Measurements from ENCODE around the gene HSH2D.

Gene HSH2D

GRCh38 chr19:16121141-16121540, 22.3 kb upstream of the HSH2D start:
- DNase-seq (ENCODE audit: low spot score) = no peak

GRCh38 chr19:16121967-16122366, 21.5 kb upstream of the HSH2D start:
- no peak for DNase-seq (ENCODE audit: low spot score)

GRCh38 chr19:16124953-16125352, 18.5 kb upstream of the HSH2D start:
- no peak for DNase-seq (ENCODE audit: low spot score)

- no peak for DNase-seq (ENCODE audit: low spot score)
These were observed 17.6 kb upstream of the HSH2D start for GRCh38 chr19:16125737-16126495.

GRCh38 chr19:16127080-16127479, 16.4 kb upstream of the HSH2D start:
- no peak for DNase-seq (ENCODE audit: low spot score)

- no peak for DNase-seq (ENCODE audit: low spot score)
These were observed 15.6 kb upstream of the HSH2D start for GRCh38 chr19:16127776-16128371.

GRCh38 chr19:16131648-16132047, 11.8 kb upstream of the HSH2D start:
- no peak for DNase-seq (ENCODE audit: low spot score)

- DNase-seq (ENCODE audit: low spot score) = no peak
These were observed 9.7 kb upstream of the HSH2D start for GRCh38 chr19:16133818-16134217.

GRCh38 chr19:16134510-16134909, 9.0 kb upstream of the HSH2D start:
- no peak for DNase-seq (ENCODE audit: low spot score)

GRCh38 chr19:16135430-16136127, 7.9 kb upstream of the HSH2D start:
- DNase-seq (ENCODE audit: low spot score) = no peak

- DNase-seq (ENCODE audit: low spot score) = no peak
These were observed 7.1 kb upstream of the HSH2D start for GRCh38 chr19:16136185-16136999.

- DNase-seq (ENCODE audit: low spot score) = no peak
These were observed 3.7 kb upstream of the HSH2D start for GRCh38 chr19:16139752-16140151.

- no peak for DNase-seq (ENCODE audit: low spot score)
These were observed 2.4 kb upstream of the HSH2D start for GRCh38 chr19:16141043-16141442.

GRCh38 chr19:16142032-16142580, 1.4 kb upstream of the HSH2D start:
- DNase-seq (ENCODE audit: low spot score) = no peak

GRCh38 chr19:16144216-16144581, 714 bp downstream of the HSH2D start:
- DNase-seq (ENCODE audit: low spot score) = no peak

GRCh38 chr19:16146112-16146511, 2.6 kb downstream of the HSH2D start:
- no peak for DNase-seq (ENCODE audit: low spot score)

- DNase-seq (ENCODE audit: low spot score) = no peak
These were observed 5.2 kb downstream of the HSH2D start for GRCh38 chr19:16148443-16149229.

GRCh38 chr19:16153582-16154336, 10.3 kb downstream of the HSH2D start:
- no peak for DNase-seq (ENCODE audit: low spot score)

GRCh38 chr19:16154557-16154956, 11.1 kb downstream of the HSH2D start:
- DNase-seq (ENCODE audit: low spot score) = no peak

GRCh38 chr19:16155128-16155527, 11.6 kb downstream of the HSH2D start:
- DNase-seq (ENCODE audit: low spot score) = no peak

- no peak for DNase-seq (ENCODE audit: low spot score)
These were observed 13.4 kb downstream of the HSH2D start for GRCh38 chr19:16156904-16157303.

All from HuH-7 (cell line).